Right ventricle myocardium inferior (tissue), 1 donor: ENCODE measurements around the gene KLF1. TPM values are rescaled to one million over a fixed set of nuclear protein-coding genes. Genes with fewer than 3 reads are reported as not detected.
"Not testable (repeated sequence)": the region's sequence is repeated elsewhere in the genome, so short reads cannot be mapped to it uniquely, and the experiment has no call there.

Source experiments
- ATAC-seq: fragments of 200-7000 bp; cut with Tn5 transposase; one replicate; pipeline ENCODE4 v1.9.1; 2020; ENCODE audit warnings: mild to moderate bottlenecking, moderate library complexity
- DNase-seq: peaks from one replicate; pipeline ENCODE4 v3.0.0; 2021; ENCODE audit errors: missing footprints
- intact Hi-C: fragments of 100-400 bp; cut with DNase I; formaldehyde crosslinking; loops from one replicate; pipeline ENCODE4 v1.11.0; 2022
- total RNA-seq: library from RNA; stranded (reverse); fragmentation: NEBNext Ultra II Directional; extraction: Animal tissue kit (Norgen Biotek cat#: 25700); gene quantifications from one replicate; pipeline ENCODE4 v1.2.1, GENCODE V29; 2021
- donor health status: DM: no; HTN: yes; CAD: no; lungs with severe emphysema.

The KLF1 gene
- total RNA-seq, 1 donor from 2014 or later = not detected

- intact Hi-C loops = no loop called here
- DNase-seq = no peak
- ATAC-seq = no peak
Observed at GRCh38 chr19:12896460-12896859, 9.5 kb upstream of the KLF1 start.

GRCh38 chr19:12893582-12893981, 6.6 kb upstream of the KLF1 start:
- no peak for ATAC-seq
- intact Hi-C loops = no loop called here
- no peak for DNase-seq

- no peak for DNase-seq
- intact Hi-C loops = loop anchor here (2.0 kb wide), 1 partner anchor 27 kb away; the partner anchor contains the start of gene SYCE2
- no peak for ATAC-seq
Observed at GRCh38 chr19:12891553-12892021, 4.6 kb upstream of the KLF1 start.

GRCh38 chr19:12890787-12891552, 4.0 kb upstream of the KLF1 start, which contains the start of gene GCDH:
Gene GCDH (plus strand): TSS chr19:12891160. CDS start chr19:12891305, 145 bp downstream.
- ATAC-seq (peak; percentile 99), DNase-seq (peak; percentile 99)
- intact Hi-C loops = loop anchor here (2.0 kb wide), 1 partner anchor 28 kb away; the partner anchor contains the start of gene SYCE2

- not testable (repeated sequence) for ATAC-seq, DNase-seq
- intact Hi-C loops = loop anchor here (2.0 kb wide), 1 partner anchor 28 kb away; the partner anchor contains the start of gene SYCE2
Observed at GRCh38 chr19:12890299-12890786, 3.3 kb upstream of the KLF1 start.

GRCh38 chr19:12888006-12888603, 1.1 kb upstream of the KLF1 start:
- DNase-seq (no peak), ATAC-seq (no peak)
- intact Hi-C loops = loop anchor here (5.0 kb wide), 1 partner anchor 79 kb away; the partner anchor contains the start of gene DAND5

GRCh38 chr19:12886651-12886968, 391 bp downstream of the KLF1 start:
- DNase-seq (no peak), ATAC-seq (no peak)
- intact Hi-C loops = loop anchor here (5.0 kb wide), 1 partner anchor 81 kb away; the partner anchor contains the start of gene DAND5

GRCh38 chr19:12885749-12886650, 1.0 kb downstream of the KLF1 start:
- intact Hi-C loops = loop anchor here (5.0 kb wide), 1 partner anchor 81 kb away; the partner anchor contains the start of gene DAND5
- no peak for DNase-seq
- no peak for ATAC-seq

- ATAC-seq (peak; percentile 20), DNase-seq (peak; percentile 90)
- intact Hi-C loops = loop anchor here (5.0 kb wide), 1 partner anchor 82 kb away; the partner anchor contains the start of gene DAND5
Observed at GRCh38 chr19:12884926-12885748, 1.9 kb downstream of the KLF1 start.

- intact Hi-C loops = no loop called here
- no peak for ATAC-seq
Observed at GRCh38 chr19:12884627-12884925, 2.4 kb downstream of the KLF1 start.

GRCh38 chr19:12884202-12884601, 2.8 kb downstream of the KLF1 start:
- ATAC-seq = no peak
- intact Hi-C loops = no loop called here
- no peak for DNase-seq

More at GRCh38 chr19:12884627-12884925, 2.4 kb downstream of the KLF1 start:
- DNase-seq = no peak

- DNase-seq (no peak), ATAC-seq (no peak)
- intact Hi-C loops = no loop called here
Observed at GRCh38 chr19:12882589-12882988, 4.4 kb downstream of the KLF1 start.

GRCh38 chr19:12881172-12881808, 5.7 kb downstream of the KLF1 start, which contains the start of gene DNASE2:
Gene DNASE2 (minus strand): TSS chr19:12881449. CDS start chr19:12881375, 74 bp downstream.
- ATAC-seq (peak; percentile 96), DNase-seq (peak; percentile 98)
- intact Hi-C loops = no loop called here

- ATAC-seq = peak; percentile 32
- intact Hi-C loops = no loop called here
- no peak for DNase-seq
Observed at GRCh38 chr19:12880551-12881171, 6.3 kb downstream of the KLF1 start.

- DNase-seq (no peak), ATAC-seq (no peak)
- intact Hi-C loops = no loop called here
Observed at GRCh38 chr19:12875086-12875485, 11.9 kb downstream of the KLF1 start.

- no peak for DNase-seq
- no peak for ATAC-seq
- intact Hi-C loops = no loop called here
Observed at GRCh38 chr19:12873891-12874745, 12.9 kb downstream of the KLF1 start.
